ENCODE data around the gene TADA3.

DNA sequence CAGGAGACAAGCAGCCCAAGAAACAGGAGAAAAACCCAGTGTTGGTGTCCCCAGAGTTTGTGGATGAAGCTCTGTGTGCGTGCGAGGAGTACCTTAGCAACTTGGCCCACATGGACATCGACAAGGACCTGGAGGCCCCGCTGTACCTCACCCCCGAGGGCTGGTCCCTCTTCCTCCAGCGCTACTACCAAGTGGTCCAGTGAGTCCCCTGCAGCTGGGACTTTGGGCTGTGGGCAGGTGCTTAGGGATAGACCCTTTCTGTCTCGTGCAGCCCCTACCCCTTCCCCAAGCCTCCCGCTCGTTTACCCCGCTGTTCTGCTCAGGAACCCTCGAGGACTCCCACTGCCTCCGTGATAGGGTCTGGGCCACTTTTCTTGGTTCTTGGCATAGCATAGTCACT is 28.3 kb upstream of the TADA3 start:
- no peak for TF ChIP-seq CTCF (IDR thresholded peaks at IDR 0.05)
- no peak for TF ChIP-seq POLR2A (IDR thresholded peaks at IDR 0.05)
